GM18868 (cell line): ENCODE results near the gene GSTP1.
A peak's percentile ranks its signal among the peaks of the same experiment; 100 is the strongest.
"Not testable (repeated sequence)": the region's sequence is repeated elsewhere in the genome, so short reads cannot be mapped to it uniquely, and the experiment has no call there.

Experiments
- ATAC-seq: cut with Tn5 transposase; IDR thresholded peaks from one replicate; pipeline ENCODE4 v1.9.1; 2021; ENCODE audit warnings: mild to moderate bottlenecking, moderate library complexity; ENCODE audit not compliant: unreplicated experiment

GSTP1 gene

GRCh38 chr11:67594480-67594879 is 10.9 kb downstream of the GSTP1 start:
- no peak for ATAC-seq

DNA sequence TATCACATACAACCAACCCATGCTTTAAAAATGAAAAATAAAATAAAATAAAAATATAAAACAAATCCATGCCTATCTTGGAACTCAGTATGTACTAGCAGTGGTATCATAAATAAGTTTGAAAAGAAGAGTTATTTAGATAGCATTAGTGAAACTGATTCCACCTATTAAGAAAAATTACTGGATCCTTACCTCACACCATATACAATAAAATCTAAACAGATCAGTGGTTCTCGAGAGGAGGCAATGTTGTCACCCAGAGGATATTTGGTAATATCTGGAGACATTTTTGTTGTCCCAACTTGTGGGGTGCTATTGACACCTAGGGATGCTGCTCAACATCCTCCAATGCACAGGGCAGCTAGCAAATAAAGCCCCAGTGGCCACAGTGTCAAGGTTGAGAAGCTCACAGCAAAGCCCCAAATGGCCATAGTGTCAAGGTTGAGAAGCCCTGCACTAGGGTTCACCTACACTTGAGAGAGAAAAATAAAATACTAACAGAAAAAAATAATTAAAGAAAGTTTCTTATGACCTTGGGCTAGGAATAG is 13.2 kb downstream of the GSTP1 start:
- ATAC-seq = no peak

DNA sequence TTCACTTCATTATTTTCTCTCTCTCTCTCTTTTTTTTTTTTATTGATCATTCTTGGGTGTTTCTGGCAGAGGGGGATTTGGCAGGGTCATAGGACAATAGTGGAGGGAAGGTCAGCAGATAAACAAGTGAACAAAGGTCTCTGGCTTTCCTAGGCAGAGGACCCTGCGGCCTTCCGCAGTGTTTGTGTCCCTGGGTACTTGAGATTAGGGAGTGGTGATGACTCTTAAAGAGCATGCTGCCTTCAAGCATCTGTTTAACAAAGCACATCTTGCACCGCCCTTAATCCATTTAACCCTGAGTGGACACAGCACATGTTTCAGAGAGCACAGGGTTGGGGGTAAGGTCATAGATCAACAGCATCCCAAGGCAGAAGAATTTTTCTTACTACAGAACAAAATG is 13.8 kb downstream of the GSTP1 start:
- not testable (repeated sequence) for ATAC-seq

GRCh38 chr11:67597963-67598362 is 14.4 kb downstream of the GSTP1 start:
- not testable (repeated sequence) for ATAC-seq

GRCh38 chr11:67599149-67599548 is 15.5 kb downstream of the GSTP1 start:
- ATAC-seq = no peak

GRCh38 chr11:67600324-67601029 is 16.9 kb downstream of the GSTP1 start:
- ATAC-seq = no peak

DNA sequence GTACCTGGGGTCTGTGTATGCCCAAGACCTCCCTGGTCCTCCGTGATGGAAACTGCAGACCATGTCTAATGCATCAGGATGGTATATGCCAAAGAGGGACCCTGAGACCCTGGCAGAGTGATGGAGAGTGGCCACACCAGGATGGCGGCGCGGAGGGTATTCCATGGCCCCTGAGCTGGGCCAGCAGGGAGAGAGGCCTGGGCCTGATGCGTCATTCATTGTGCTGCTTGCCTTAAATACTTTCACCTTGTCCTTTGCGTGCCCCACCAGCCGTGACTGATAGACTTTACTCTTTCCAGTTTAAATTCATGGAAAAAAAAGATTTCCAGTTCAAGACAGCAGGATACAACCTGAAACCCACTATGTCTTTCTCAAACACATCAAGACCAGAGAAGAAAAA is 17.5 kb downstream of the GSTP1 start:
- no peak for ATAC-seq

DNA sequence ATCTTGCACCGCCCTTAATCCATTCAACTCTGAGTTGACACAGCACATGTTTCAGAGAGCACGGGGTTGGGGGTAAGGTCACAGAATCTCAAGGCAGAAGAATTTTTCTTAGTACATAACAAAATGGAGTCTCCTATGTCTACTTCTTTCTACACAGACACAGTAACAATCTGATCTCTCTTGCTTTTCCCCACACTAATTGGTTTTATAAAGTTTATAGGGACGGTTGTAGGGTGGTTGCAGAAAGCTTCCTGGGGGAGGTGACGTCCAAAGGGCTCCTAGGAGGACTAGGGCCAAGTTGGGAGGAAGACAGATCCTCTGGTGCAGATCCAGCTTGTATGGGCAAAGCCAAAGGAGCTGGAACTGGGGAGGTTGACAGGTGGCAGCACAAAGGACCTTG is 20.5 kb downstream of the GSTP1 start:
- ATAC-seq = not testable (repeated sequence)

DNA sequence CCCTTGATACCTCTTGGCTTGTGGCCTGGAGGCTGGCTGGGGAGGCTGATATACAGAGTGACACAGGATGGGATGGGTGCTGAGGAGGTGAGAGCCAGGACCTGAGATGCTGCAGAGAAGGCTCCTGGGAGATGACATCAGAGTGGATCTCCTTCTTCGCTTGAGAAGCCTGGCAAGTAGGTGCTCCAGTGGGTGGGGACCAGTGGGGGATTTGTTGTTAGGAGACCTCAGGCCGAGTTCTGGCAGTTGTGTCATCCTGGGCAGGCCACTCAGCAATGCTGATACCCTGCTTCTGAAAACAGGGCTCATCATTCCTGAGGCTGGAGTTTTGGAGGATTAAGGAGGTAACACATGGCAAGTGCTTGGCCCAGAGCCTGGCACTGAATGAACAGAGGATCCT is 21.2 kb downstream of the GSTP1 start:
- no peak for ATAC-seq

DNA sequence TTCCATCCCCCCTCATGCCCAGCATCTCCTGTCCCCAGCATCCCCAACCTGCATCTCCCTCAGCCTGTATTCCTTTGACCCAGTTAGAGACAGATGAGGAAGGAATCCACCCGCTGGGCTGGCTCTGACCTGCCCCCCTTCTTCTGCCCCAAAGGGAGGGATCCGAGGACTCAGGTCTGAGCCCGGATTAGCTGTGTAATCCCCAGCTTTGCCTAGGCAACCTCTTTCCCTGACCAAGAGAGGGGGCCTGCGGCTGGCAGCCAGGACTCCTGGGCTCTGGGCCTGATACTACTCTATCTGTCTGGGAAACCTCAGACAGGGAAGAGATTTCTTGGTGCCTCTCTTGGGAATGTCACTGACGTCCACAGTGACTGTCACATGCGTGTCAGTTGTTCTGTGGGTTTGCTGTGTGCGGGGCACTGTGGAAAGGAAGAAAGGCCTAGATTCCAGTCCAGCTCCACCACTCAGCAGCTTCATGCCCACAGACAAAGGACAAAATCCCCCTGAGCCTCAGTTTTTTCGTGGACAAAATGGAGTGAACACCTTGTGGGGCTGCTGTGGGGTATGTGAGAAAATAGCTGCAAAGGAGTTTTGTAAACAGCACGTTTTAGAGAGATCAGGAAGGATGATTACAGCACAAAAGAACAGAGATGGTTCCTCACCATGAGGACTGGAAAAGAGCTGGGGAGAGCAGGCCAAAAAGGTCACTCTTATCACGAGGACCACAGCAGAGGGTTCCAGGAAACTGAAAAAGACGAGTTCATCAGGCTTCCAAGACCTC is 21.8 kb downstream of the GSTP1 start:
- no peak for ATAC-seq

DNA sequence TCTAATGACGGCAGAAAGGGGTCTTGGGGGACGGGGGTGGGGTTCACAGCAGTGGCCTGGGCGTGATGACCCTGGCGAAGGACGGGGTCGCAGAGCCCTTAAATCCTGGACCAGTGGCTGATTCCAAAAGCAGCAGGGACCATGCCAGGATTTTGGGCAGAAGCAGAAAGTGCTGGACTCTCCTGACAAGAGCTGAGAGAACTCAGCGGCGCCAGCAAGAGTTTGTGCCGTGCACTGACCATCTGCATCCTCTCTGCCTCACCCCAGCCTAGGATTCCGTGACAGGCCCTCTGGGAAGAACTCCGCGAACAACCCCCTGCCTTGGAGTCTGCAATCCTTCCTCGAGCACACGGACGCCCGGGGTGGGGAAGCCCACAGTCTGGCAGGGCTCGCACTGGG is 22.5 kb downstream of the GSTP1 start:
- ATAC-seq = no peak

- peak; percentile 95 for ATAC-seq
Measured at GRCh38 chr11:67606492-67607295, 23.1 kb downstream of the GSTP1 start, which contains the start of gene NDUFV1. NDUFV1 (plus strand) TSS chr11:67606936; CDS start chr11:67607005, 69 bp downstream.

- ATAC-seq = no peak
Measured at GRCh38 chr11:67607507-67607906, 23.9 kb downstream of the GSTP1 start.

- no peak for ATAC-seq
Measured at GRCh38 chr11:67608486-67608885, 24.9 kb downstream of the GSTP1 start.

- ATAC-seq = no peak
Measured at GRCh38 chr11:67609316-67609715, 25.7 kb downstream of the GSTP1 start.

GRCh38 chr11:67610302-67610868 is 26.8 kb downstream of the GSTP1 start:
- no peak for ATAC-seq

DNA sequence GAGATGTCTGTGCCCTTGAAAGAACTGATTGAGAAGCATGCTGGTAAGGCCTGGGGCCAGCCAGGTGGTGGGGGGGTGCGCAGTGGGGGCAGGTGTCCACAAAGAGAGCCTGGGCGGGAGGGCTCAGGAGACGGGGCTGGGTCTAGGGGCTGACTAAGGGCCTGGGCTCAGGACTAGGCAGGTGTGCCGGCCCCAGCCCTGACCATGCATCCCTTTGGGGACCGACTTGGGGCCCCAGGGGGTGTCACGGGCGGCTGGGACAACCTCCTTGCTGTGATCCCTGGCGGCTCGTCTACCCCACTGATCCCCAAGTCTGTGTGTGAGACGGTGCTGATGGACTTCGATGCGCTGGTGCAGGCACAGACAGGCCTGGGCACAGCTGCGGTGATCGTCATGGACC is 27.6 kb downstream of the GSTP1 start:
- no peak for ATAC-seq

DNA sequence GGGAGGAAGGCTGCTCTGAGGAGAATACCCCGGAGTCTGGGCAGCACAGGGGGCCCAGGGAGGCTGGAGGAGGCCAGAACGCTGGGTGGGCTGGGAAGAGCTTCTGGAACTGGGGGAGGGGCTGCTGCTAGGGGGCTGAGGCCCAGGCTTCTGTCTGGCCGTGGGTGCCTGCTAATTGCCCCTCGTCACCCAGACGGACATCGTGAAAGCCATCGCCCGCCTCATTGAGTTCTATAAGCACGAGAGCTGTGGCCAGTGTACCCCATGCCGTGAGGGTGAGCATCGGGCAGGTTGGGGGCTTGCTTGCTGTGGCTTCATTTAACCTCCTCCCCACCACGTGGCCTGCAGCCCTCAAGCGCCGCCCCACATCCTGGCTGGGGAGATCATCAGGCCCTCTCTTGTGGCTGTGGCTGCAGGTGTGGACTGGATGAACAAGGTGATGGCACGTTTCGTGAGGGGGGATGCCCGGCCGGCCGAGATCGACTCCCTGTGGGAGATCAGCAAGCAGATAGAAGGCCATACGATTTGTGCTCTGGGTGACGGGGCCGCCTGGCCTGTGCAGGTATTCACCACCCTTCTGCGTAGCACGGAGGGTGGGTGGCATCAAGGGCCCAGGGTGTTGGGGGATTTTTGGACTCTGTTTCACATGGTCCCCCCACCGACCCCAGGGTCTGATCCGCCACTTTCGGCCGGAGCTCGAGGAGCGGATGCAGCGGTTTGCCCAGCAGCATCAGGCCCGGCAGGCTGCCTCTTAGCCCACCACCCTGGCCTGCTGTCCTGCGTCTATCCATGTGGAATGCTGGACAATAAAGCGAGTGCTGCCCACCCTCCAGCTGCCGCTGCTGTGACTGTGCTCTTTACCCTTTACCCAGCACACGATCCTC is 28.3 kb downstream of the GSTP1 start:
- ATAC-seq = no peak

DNA sequence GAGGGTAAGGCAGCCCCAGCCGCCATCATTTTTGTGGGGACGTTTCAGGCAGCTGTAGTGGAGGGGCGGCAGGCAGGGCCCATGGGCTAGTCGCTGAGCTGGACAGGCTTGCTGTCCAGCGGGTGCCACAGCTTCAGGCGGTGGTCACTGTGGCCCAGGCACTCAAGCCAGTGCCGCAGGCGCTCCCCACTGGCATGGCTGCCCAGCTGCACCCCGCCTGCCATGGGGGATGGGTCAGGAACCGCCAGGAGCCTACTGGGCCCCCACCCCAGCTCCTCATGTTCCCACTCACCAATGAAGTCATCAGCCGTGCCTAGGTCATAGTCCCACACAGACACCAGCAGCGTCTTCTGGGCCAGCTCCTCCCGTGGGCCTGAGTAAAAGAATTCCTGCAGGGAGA is 29.1 kb downstream of the GSTP1 start:
- no peak for ATAC-seq
